Ecto neural progenitor cell (in vitro differentiated cells): ENCODE data around the gene VGLL3.
A peak's percentile ranks its signal among the peaks of the same experiment; 100 is the strongest.
"Not testable (repeated sequence)": the region's sequence is repeated elsewhere in the genome, so short reads cannot be mapped to it uniquely, and the experiment has no call there.

ENCODE experiments used
- DNase-seq: peaks from one replicate; pipeline ENCODE4 v3.0.0-alpha.2; 2018; ENCODE audit warnings: low spot score

The VGLL3 gene

GRCh38 chr3:86990734-86991481 is at the start of gene VGLL3:
Gene VGLL3 (minus strand): TSS chr3:86991149. CDS start chr3:86990743, 406 bp downstream.
- peak; percentile 88 for DNase-seq

GRCh38 chr3:87037652-87038051 is 46.7 kb upstream of the VGLL3 start:
- no peak for DNase-seq

- no peak for DNase-seq
Measured at GRCh38 chr3:87036671-87037070, 45.7 kb upstream of the VGLL3 start.

GRCh38 chr3:87035339-87035738 is 44.4 kb upstream of the VGLL3 start:
- no peak for DNase-seq

GRCh38 chr3:87033205-87033604 is 42.3 kb upstream of the VGLL3 start:
- DNase-seq, result no peak

- DNase-seq, result no peak
Measured at GRCh38 chr3:87025661-87026645, 35.0 kb upstream of the VGLL3 start.

GRCh38 chr3:87017370-87017769 is 26.4 kb upstream of the VGLL3 start:
- DNase-seq, result not testable (repeated sequence)

GRCh38 chr3:87009271-87009670 is 18.3 kb upstream of the VGLL3 start:
- no peak for DNase-seq

- DNase-seq, result no peak
Measured at GRCh38 chr3:87006844-87007439, 16.0 kb upstream of the VGLL3 start.

GRCh38 chr3:87004883-87005282 is 13.9 kb upstream of the VGLL3 start:
- DNase-seq, result no peak

- DNase-seq, result no peak
Measured at GRCh38 chr3:87002346-87002745, 11.4 kb upstream of the VGLL3 start.

- no peak for DNase-seq
Measured at GRCh38 chr3:87001473-87002098, 10.6 kb upstream of the VGLL3 start.

GRCh38 chr3:87000940-87001339 is 10.0 kb upstream of the VGLL3 start:
- no peak for DNase-seq

- no peak for DNase-seq
Measured at GRCh38 chr3:86998569-86998968, 7.6 kb upstream of the VGLL3 start.

GRCh38 chr3:86996261-86996955 is 5.5 kb upstream of the VGLL3 start:
- no peak for DNase-seq

- DNase-seq, result no peak
Measured at GRCh38 chr3:86995537-86995936, 4.6 kb upstream of the VGLL3 start.

- no peak for DNase-seq
Measured at GRCh38 chr3:86993704-86994103, 2.8 kb upstream of the VGLL3 start.

- DNase-seq, result no peak
Measured at GRCh38 chr3:86991840-86992435, 989 bp upstream of the VGLL3 start.

- DNase-seq, result no peak
Measured at GRCh38 chr3:86991482-86991815, 500 bp upstream of the VGLL3 start.

GRCh38 chr3:86990012-86990733 is 776 bp downstream of the VGLL3 start:
- peak; percentile 71 for DNase-seq

GRCh38 chr3:86989611-86990010 is 1.3 kb downstream of the VGLL3 start:
- DNase-seq, result no peak
